ENCODE results near the gene SLC16A11.

DNA sequence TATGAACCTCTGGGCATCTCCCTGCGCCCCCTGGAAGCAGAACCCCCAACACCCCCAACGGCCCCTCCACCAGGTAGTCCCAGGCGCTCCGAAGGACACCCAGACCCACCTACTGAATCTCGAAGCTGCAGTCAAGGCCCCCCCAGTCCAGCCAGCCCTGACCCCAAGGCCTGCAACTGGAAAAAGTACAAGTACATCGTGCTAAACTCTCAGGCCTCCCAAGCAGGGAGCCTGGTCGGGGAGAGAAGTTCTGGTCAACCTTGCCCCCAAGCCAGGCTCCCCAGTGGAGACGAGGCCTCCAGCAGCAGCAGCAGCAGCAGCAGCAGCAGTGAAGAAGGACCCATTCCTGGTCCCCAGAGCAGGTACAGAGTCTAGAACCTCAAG, 19.5 kb downstream of the SLC16A11 start:
- TF ChIP-seq, protein P1, sequence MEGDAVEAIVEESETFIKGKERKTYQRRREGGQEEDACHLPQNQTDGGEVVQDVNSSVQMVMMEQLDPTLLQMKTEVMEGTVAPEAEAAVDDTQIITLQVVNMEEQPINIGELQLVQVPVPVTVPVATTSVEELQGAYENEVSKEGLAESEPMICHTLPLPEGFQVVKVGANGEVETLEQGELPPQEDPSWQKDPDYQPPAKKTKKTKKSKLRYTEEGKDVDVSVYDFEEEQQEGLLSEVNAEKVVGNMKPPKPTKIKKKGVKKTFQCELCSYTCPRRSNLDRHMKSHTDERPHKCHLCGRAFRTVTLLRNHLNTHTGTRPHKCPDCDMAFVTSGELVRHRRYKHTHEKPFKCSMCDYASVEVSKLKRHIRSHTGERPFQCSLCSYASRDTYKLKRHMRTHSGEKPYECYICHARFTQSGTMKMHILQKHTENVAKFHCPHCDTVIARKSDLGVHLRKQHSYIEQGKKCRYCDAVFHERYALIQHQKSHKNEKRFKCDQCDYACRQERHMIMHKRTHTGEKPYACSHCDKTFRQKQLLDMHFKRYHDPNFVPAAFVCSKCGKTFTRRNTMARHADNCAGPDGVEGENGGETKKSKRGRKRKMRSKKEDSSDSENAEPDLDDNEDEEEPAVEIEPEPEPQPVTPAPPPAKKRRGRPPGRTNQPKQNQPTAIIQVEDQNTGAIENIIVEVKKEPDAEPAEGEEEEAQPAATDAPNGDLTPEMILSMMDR (optimal IDR thresholded peaks at IDR 0.05 in 1 of 3, IDR thresholded peaks at IDR 0.05 in 1 of 3, conservative IDR thresholded peaks at IDR 0.05 in 1 of 3; ENCODE audit: extremely low read depth in 1 of 3, insufficient read depth in 2 of 3, low read length in 3 of 3): no peak
- no peak for TF ChIP-seq EZH2 (IDR thresholded peaks at IDR 0.05; ENCODE audit: low read length)

Data from keratinocyte (primary cell).